ENCODE measurements around the gene TEAD1. TPM values are rescaled to one million over a fixed set of nuclear protein-coding genes. Genes with fewer than 3 reads are reported as not detected.
"Not testable (repeated sequence)": the region's sequence is repeated elsewhere in the genome, so short reads cannot be mapped to it uniquely, and the experiment has no call there.

The TEAD1 gene
- total RNA-seq, 1 donor from 2014 or later = 154 TPM

GRCh38 chr11:12757416-12757815 lies 83.2 kb downstream of the TEAD1 start:
- no peak for TF ChIP-seq CTCF (IDR thresholded peaks at IDR 0.05)
- no peak overlapping the region for H3K4me3 Mint-ChIP-seq (ENCODE audit: unreplicated experiment)
- H3K36me3 Mint-ChIP-seq (ENCODE audit: unreplicated experiment) = no peaks in the 10 kb centered on the region
- H3K27ac Mint-ChIP-seq (ENCODE audit: unreplicated experiment) = no peak overlapping the region
- no peaks in the 10 kb centered on the region for H3K27me3 Mint-ChIP-seq (ENCODE audit: unreplicated experiment)
- peaks cover 50% of the 10 kb centered on the region for H3K4me1 Mint-ChIP-seq (ENCODE audit: unreplicated experiment)
- no peaks in the 10 kb centered on the region for H3K9me3 Mint-ChIP-seq (ENCODE audit: unreplicated experiment)
- DNase-seq (ENCODE audit: extremely low spot score, unreplicated experiment) = no peak

GRCh38 chr11:12758117-12758516 lies 83.9 kb downstream of the TEAD1 start:
- DNase-seq (ENCODE audit: extremely low spot score, unreplicated experiment); H3K36me3 Mint-ChIP-seq (ENCODE audit: unreplicated experiment); H3K4me3 Mint-ChIP-seq (ENCODE audit: unreplicated experiment); H3K9me3 Mint-ChIP-seq (ENCODE audit: unreplicated experiment); H3K27me3 Mint-ChIP-seq (ENCODE audit: unreplicated experiment); H3K27ac Mint-ChIP-seq (ENCODE audit: unreplicated experiment): not testable (repeated sequence)
- H3K4me1 Mint-ChIP-seq (ENCODE audit: unreplicated experiment) = peaks cover 50% of the 10 kb centered on the region

GRCh38 chr11:12761029-12761428 lies 86.8 kb downstream of the TEAD1 start:
- Mint-ChIP-seq H3K27ac (ENCODE audit: unreplicated experiment) (peak overlapping the region; percentile 17), H3K4me3 (ENCODE audit: unreplicated experiment) (no peak overlapping the region), H3K36me3 (ENCODE audit: unreplicated experiment) (peaks cover 11% of the 10 kb centered on the region), H3K9me3 (ENCODE audit: unreplicated experiment) (no peaks in the 10 kb centered on the region), H3K27me3 (ENCODE audit: unreplicated experiment) (no peaks in the 10 kb centered on the region), H3K4me1 (ENCODE audit: unreplicated experiment) (peaks cover 52% of the 10 kb centered on the region)
- DNase-seq (ENCODE audit: extremely low spot score, unreplicated experiment) = no peak
- peak; percentile 45 for TF ChIP-seq CTCF (IDR thresholded peaks at IDR 0.05)

GRCh38 chr11:12762278-12762677 lies 88.1 kb downstream of the TEAD1 start:
- Mint-ChIP-seq H3K27me3 (ENCODE audit: unreplicated experiment) (no peaks in the 10 kb centered on the region), H3K4me1 (ENCODE audit: unreplicated experiment) (peaks cover 54% of the 10 kb centered on the region), H3K36me3 (ENCODE audit: unreplicated experiment) (peaks cover 11% of the 10 kb centered on the region), H3K4me3 (ENCODE audit: unreplicated experiment) (no peak overlapping the region), H3K9me3 (ENCODE audit: unreplicated experiment) (no peaks in the 10 kb centered on the region), H3K27ac (ENCODE audit: unreplicated experiment) (no peak overlapping the region)
- TF ChIP-seq CTCF (IDR thresholded peaks at IDR 0.05) = no peak
- no peak for DNase-seq (ENCODE audit: extremely low spot score, unreplicated experiment)

GRCh38 chr11:12762696-12763324 lies 88.6 kb downstream of the TEAD1 start:
- H3K4me1 Mint-ChIP-seq (ENCODE audit: unreplicated experiment) = peaks cover 57% of the 10 kb centered on the region
- no peak overlapping the region for H3K4me3 Mint-ChIP-seq (ENCODE audit: unreplicated experiment)
- H3K36me3 Mint-ChIP-seq (ENCODE audit: unreplicated experiment) = peaks cover 16% of the 10 kb centered on the region
- H3K27ac Mint-ChIP-seq (ENCODE audit: unreplicated experiment) = peak overlapping the region; percentile 28
- DNase-seq (ENCODE audit: extremely low spot score, unreplicated experiment) = no peak
- H3K9me3 Mint-ChIP-seq (ENCODE audit: unreplicated experiment) = no peaks in the 10 kb centered on the region
- no peaks in the 10 kb centered on the region for H3K27me3 Mint-ChIP-seq (ENCODE audit: unreplicated experiment)
- no peak for TF ChIP-seq CTCF (IDR thresholded peaks at IDR 0.05)
